A673 (cell line): Measurements from ENCODE around the gene CCDC127. TPM values are rescaled to one million over a fixed set of nuclear protein-coding genes. Genes with fewer than 3 reads are reported as not detected.

Experiments
- BruUV-seq: library from RNA; stranded (reverse); fragments of 400-500 nt; replicated peaks from 2 replicates; lab custom pipeline; 2021; lab: Mats Ljungman, UMichigan
- CTCF ChIA-PET: fragments of 300-600 bp; sonication (Branson Sonifier 250); formaldehyde crosslinking; loops from one replicate; lab custom pipeline; 2022; ENCODE audit warnings: antibody characterized with exemption; lab: Charles Lee
- POLR2A ChIA-PET: fragments of 300-600 bp; sonication (Branson Sonifier 250); formaldehyde crosslinking; loops from one replicate; lab custom pipeline; 2022; ENCODE audit warnings: antibody characterized with exemption; ENCODE audit not compliant: low non-redundant PET; lab: Charles Lee
- DNase-seq: peaks from one replicate; pipeline ENCODE4 v3.0.0-alpha.2; 2015; ENCODE audit warnings: low spot score
- H3K27ac ChIP-seq: fragments of 200-600 bp; sonication (generic); 2 replicates; pipeline ENCODE4 v1.5.1; 2016; ENCODE audit warnings: mixed run types, low read depth, mild to moderate bottlenecking, mixed read lengths, antibody characterized with exemption, low read length; ENCODE audit not compliant: poor library complexity, severe bottlenecking
- H3K27me3 ChIP-seq: fragments of 200-600 bp; sonication (generic); replicated peaks from 2 replicates; pipeline ENCODE4 v1.6.1; 2017; ENCODE audit warnings: mixed run types, low read depth, mild to moderate bottlenecking, mixed read lengths, antibody characterized with exemption, low read length; ENCODE audit not compliant: insufficient read depth, poor library complexity
- H3K36me3 ChIP-seq: fragments of 200-600 bp; sonication (generic); 2 replicates; pipeline ENCODE4 v1.6.1; 2016; ENCODE audit warnings: mixed run types, mild to moderate bottlenecking, mixed read lengths, antibody characterized with exemption, low read length; ENCODE audit not compliant: insufficient read depth, poor library complexity, severe bottlenecking
- H3K4me1 ChIP-seq: fragments of 200-600 bp; sonication (generic); 2 replicates; pipeline ENCODE4 v1.6.1; 2017; ENCODE audit warnings: mixed run types, mild to moderate bottlenecking, mixed read lengths, antibody characterized with exemption, low read length; ENCODE audit not compliant: insufficient read depth, poor library complexity, severe bottlenecking
- H3K4me3 ChIP-seq: fragments of 200-600 bp; sonication (generic); 2 replicates; pipeline ENCODE4 v1.5.1; 2016; ENCODE audit warnings: low read depth, mixed run types, mild to moderate bottlenecking, mixed read lengths, low read length; ENCODE audit not compliant: poor library complexity, severe bottlenecking
- H3K9me3 ChIP-seq: fragments of 200-600 bp; sonication (generic); 2 replicates; pipeline ENCODE4 v1.6.1; 2016; ENCODE audit warnings: mixed run types, low read depth, mild to moderate bottlenecking, mixed read lengths, antibody characterized with exemption, low read length; ENCODE audit not compliant: poor library complexity, severe bottlenecking
- CTCF ChIP-seq: fragments of 300-800, 200-600 bp; sonication (generic); conservative IDR thresholded peaks from 2 replicates; pipeline ENCODE4 v1.5.1; 2017; ENCODE audit warnings: low read depth, mild to moderate bottlenecking, antibody characterized with exemption, low read length, moderate library complexity, mixed read lengths
- EZH2 ChIP-seq: fragments of 200-600 bp; sonication (generic); IDR thresholded peaks from 2 replicates; pipeline ENCODE4 v1.6.1; 2017; ENCODE audit warnings: borderline replicate concordance, low read depth, mild to moderate bottlenecking, mixed read lengths, antibody characterized with exemption, low read length; ENCODE audit not compliant: poor library complexity, severe bottlenecking
- intact Hi-C: fragments of 100-400 bp; cut with micrococcal nuclease; formaldehyde crosslinking; loops from one replicate; pipeline ENCODE4 v1.10.0; 2022; ENCODE audit not compliant: unreplicated experiment
- total RNA-seq: library from RNA; stranded (reverse); gene quantifications from 2 replicates; pipeline ENCODE4 v1.2.3, GENCODE V29; 2021

The CCDC127 gene
- total RNA-seq, 1 experiment from 2014 or later = 8.8 TPM

GRCh38 chr5:149745-150485, 68.0 kb downstream of the CCDC127 start:
- intact Hi-C loops = no loop called here
- H3K36me3 ChIP-seq = no peaks in the 10 kb centered on the region
- peaks cover 11% of the 10 kb centered on the region for H3K9me3 ChIP-seq
- no peak overlapping the region for H3K4me3 ChIP-seq
- no peaks in the 10 kb centered on the region for H3K27me3 ChIP-seq
- no peak for DNase-seq
- BruUV-seq = no TSS peak
- H3K4me1 ChIP-seq = no peaks in the 10 kb centered on the region
- H3K27ac ChIP-seq = no peak overlapping the region
- CTCF ChIA-PET = no interaction called here
- TF ChIP-seq CTCF = no peak
- TF ChIP-seq EZH2 = no peak
- POLR2A ChIA-PET = no interaction called here

GRCh38 chr5:147751-148150, 70.2 kb downstream of the CCDC127 start:
- Histone ChIP-seq H3K27me3 (no peaks in the 10 kb centered on the region), H3K9me3 (peaks cover 11% of the 10 kb centered on the region), H3K4me3 (no peak overlapping the region), H3K4me1 (no peaks in the 10 kb centered on the region), H3K36me3 (no peaks in the 10 kb centered on the region), H3K27ac (no peak overlapping the region)
- CTCF ChIA-PET = no interaction called here
- intact Hi-C loops = no loop called here
- DNase-seq = no peak
- BruUV-seq = no TSS peak
- TF ChIP-seq CTCF (no peak), EZH2 (no peak)
- POLR2A ChIA-PET = no interaction called here

Other genes starting within 250 kb of the CCDC127 start
- 0.28 and 0.33 TPM in 2 replicates for gene PLEKHG4B, start 126.0 kb downstream of the CCDC127 start, total RNA-seq
- not detected in 2 replicates for gene LRRC14B, start 26.7 kb downstream of the CCDC127 start, total RNA-seq
- gene SDHA, start 167 bp upstream of the CCDC127 start, total RNA-seq = 132 and 135 TPM in 2 replicates
- 93.6 and 95.5 TPM in 2 replicates for gene PDCD6, start 53.5 kb upstream of the CCDC127 start, total RNA-seq
- gene AHRR, start 103.6 kb upstream of the CCDC127 start, total RNA-seq = 2.0 and 2.2 TPM in 2 replicates
- gene EXOC3, start 225.0 kb upstream of the CCDC127 start, total RNA-seq = 46.7 and 53.8 TPM in 2 replicates